GM12878 (cell line): ENCODE results near the gene P4HA1. TPM values are rescaled to one million over a fixed set of nuclear protein-coding genes. Genes with fewer than 3 reads are reported as not detected.

ENCODE experiments used
- ATAC-seq: fragments of 200-7000 bp; cut with Tn5 transposase; 3 replicates; pipeline ENCODE4 v1.9.1; 2020; ENCODE audit warnings: mild to moderate bottlenecking, moderate library complexity
- BruUV-seq: library from RNA; stranded (reverse); fragments of 400-500 nt; replicated peaks from 2 replicates; lab custom pipeline; 2021; lab: Mats Ljungman, UMichigan
- CTCF ChIA-PET: fragments of 300-600 bp; sonication (Branson Sonifier 250); formaldehyde crosslinking; extraction: SDS; loops from one replicate; lab custom pipeline; 2021; ENCODE audit warnings: inconsistent platforms; lab: Yijun Ruan, JAX
- POLR2A ChIA-PET: fragments of 350-600 bp; formaldehyde crosslinking; extraction: SDS; loops from one replicate; lab custom pipeline; 2021; ENCODE audit warnings: inconsistent platforms; lab: Charles Lee
- RAD21 ChIA-PET: fragments of 300-600 bp; sonication (Branson Sonifier 250); formaldehyde crosslinking; loops from one replicate; lab custom pipeline; 2023; ENCODE audit warnings: antibody characterized with exemption; ENCODE audit not compliant: unreplicated experiment; lab: Charles Lee
- SMC1A ChIA-PET: fragments of 300-600 bp; sonication (Branson Sonifier 250); formaldehyde crosslinking; loops from one replicate; lab custom pipeline; 2023; ENCODE audit not compliant: unreplicated experiment, uncharacterized antibody; lab: Charles Lee
- DNase-seq: peaks from one replicate; pipeline ENCODE4 v3.0.0-alpha.2; 2011; ENCODE audit warnings: low read depth, low spot score
- FAIRE-seq: peaks from 3 replicates; lab custom pipeline; 2011; peaks lifted over from hg19 to GRCh38; lab: Jason Lieb, UNC
- H2AFZ ChIP-seq: 2 replicates; pipeline ENCODE4 v1.6.0; 2011; ENCODE audit warnings: low read depth, low read length, control low read depth; ENCODE audit not compliant: control insufficient read depth
- H3K27ac ChIP-seq: 2 replicates; pipeline ENCODE4 v1.5.1; 2011; ENCODE audit warnings: control low read depth; ENCODE audit not compliant: control insufficient read depth, insufficient read depth
- H3K27me3 ChIP-seq, 2 experiments: replicated peaks in 1 of 2; 2 replicates each; pipeline versions ENCODE4 v1.6.0 to v1.6.1; 2011; ENCODE audit warnings: low read length in 1 of 2; ENCODE audit not compliant: control insufficient read depth in 2 of 2, insufficient read depth in 2 of 2
- H3K36me3 ChIP-seq, 2 experiments: 2 replicates each; pipeline ENCODE4 v1.5.1; 2011; ENCODE audit warnings: low read length in 1 of 2; ENCODE audit not compliant: control insufficient read depth in 2 of 2, insufficient read depth in 2 of 2
- H3K4me1 ChIP-seq: 2 replicates; pipeline ENCODE4 v1.6.1; 2011; ENCODE audit warnings: mild to moderate bottlenecking, low read length, moderate library complexity, mixed read lengths; ENCODE audit not compliant: control insufficient read depth, insufficient read depth
- H3K4me2 ChIP-seq: 2 replicates; pipeline ENCODE4 v1.6.0; 2011; ENCODE audit warnings: control low read depth; ENCODE audit not compliant: control insufficient read depth, insufficient read depth
- H3K4me3 ChIP-seq: fragments of 200-600 bp; sonication (generic); 2 replicates; pipeline ENCODE4 v1.5.1; 2016
- H3K79me2 ChIP-seq: 2 replicates; pipeline ENCODE4 v1.6.0; 2011; ENCODE audit warnings: low read length; ENCODE audit not compliant: control insufficient read depth, insufficient read depth
- H3K9ac ChIP-seq: 2 replicates; pipeline ENCODE4 v1.8.0; 2011; ENCODE audit warnings: low read length, control low read depth, mixed read lengths; ENCODE audit not compliant: control insufficient read depth, insufficient read depth
- H3K9me3 ChIP-seq: replicated peaks from 3 replicates; pipeline ENCODE4 v1.5.1; 2011; ENCODE audit warnings: mild to moderate bottlenecking, low read length; ENCODE audit not compliant: control insufficient read depth, insufficient read depth
- H4K20me1 ChIP-seq: 2 replicates; pipeline ENCODE4 v1.6.0; 2011; ENCODE audit not compliant: control insufficient read depth, insufficient read depth
- EZH2 ChIP-seq: IDR thresholded peaks from 2 replicates; pipeline ENCODE4 v1.6.1; 2012; ENCODE audit warnings: low read depth, mild to moderate bottlenecking, control low read depth, inconsistent platforms, low read length, borderline replicate concordance; ENCODE audit not compliant: control insufficient read depth
- HDGF ChIP-seq: fragments of 450-650 bp; IDR thresholded peaks from 2 replicates; pipeline ENCODE4 v1.6.1; 2016; ENCODE audit warnings: antibody characterized with exemption
- KLF5 ChIP-seq: fragments of 450-650 bp; IDR thresholded peaks from 2 replicates; pipeline ENCODE4 v1.6.1; 2014; ENCODE audit warnings: mild to moderate bottlenecking; ENCODE audit not compliant: partially characterized antibody
- PKNOX1 ChIP-seq: fragments of 450-650 bp; IDR thresholded peaks from 2 replicates; pipeline ENCODE4 v1.6.1; 2016; ENCODE audit warnings: mild to moderate bottlenecking
- SMAD5 ChIP-seq: IDR thresholded peaks from 2 replicates; pipeline ENCODE4 v1.6.1; 2016; ENCODE audit warnings: antibody characterized with exemption, low read depth
- YBX1 ChIP-seq: fragments of 450-650 bp; IDR thresholded peaks from 2 replicates; pipeline ENCODE4 v1.6.1; 2016; ENCODE audit warnings: antibody characterized with exemption
- ZNF207 ChIP-seq: fragments of 450-650 bp; IDR thresholded peaks from 2 replicates; pipeline ENCODE4 v1.6.1; 2014; ENCODE audit warnings: antibody characterized with exemption, mild to moderate bottlenecking, borderline replicate concordance
- WGBS: methylation state at CpG from one replicate; pipeline ENCODE4 v1.1.6; 2016; ENCODE audit warnings: low lambda C conversion rate; ENCODE audit not compliant: insufficient replicate concordance, insufficient coverage; ENCODE audit errors: missing lambda C conversion rate; 5-methylcytosine and 5-hydroxymethylcytosine counted together
- in situ Hi-C: fragments of 300-500 bp; cut with MboI; formaldehyde crosslinking; loops from 9 replicates; pipeline ENCODE4 v1.14.3; 2018; ENCODE audit warnings: mixed read lengths
- intact Hi-C: fragments of 100-400 bp; cut with micrococcal nuclease; formaldehyde crosslinking; loops from one replicate; pipeline ENCODE4 v1.14.2; 2022; ENCODE audit not compliant: unreplicated experiment
- polyA plus RNA-seq, 11 experiments: library from polyadenylated mRNA; depleted of rRNA in 4 of 11; unstranded in 6 of 11; stranded (reverse) in 5 of 11; fragments of >200 nt; fragmentation: Nextera tagmentation in 4 of 11; fragmentation: Illumina TruSeq in 1 of 11; extraction: Ambion mirVana in 4 of 11; extraction: Trizol in 1 of 11; gene quantifications; 1 replicate in 1 of 11; 2 replicates in 10 of 11; pipeline versions ENCODE4 v1.2.1 to v1.2.3, GENCODE V29; 2011 to 2016; ENCODE audit warnings: inconsistent platforms in 2 of 11, missing spikeins in 2 of 11, low read depth in 1 of 11
- total RNA-seq, 4 experiments: library from RNA; depleted of rRNA in 3 of 4; stranded (reverse); fragments of >200 nt in 3 of 4; fragmentation: Illumina TruSeq in 1 of 4; extraction: Trizol in 1 of 4; gene quantifications; 2 replicates each; pipeline versions ENCODE4 v1.2.1 to v1.2.3, GENCODE V29; 2013 to 2021

Gene P4HA1
- total and polyA plus RNA-seq, 10 of the 15 experiments (the other 5 are each of a cell fraction or from before 2014, with no cell fraction given): 15.0 to 160 (median 24.1) TPM

GRCh38 chr10:72981882-72982529 lies 114.7 kb downstream of the P4HA1 start (continued):
- no peak for TF ChIP-seq EZH2
- TF ChIP-seq KLF5: no peak

DNA sequence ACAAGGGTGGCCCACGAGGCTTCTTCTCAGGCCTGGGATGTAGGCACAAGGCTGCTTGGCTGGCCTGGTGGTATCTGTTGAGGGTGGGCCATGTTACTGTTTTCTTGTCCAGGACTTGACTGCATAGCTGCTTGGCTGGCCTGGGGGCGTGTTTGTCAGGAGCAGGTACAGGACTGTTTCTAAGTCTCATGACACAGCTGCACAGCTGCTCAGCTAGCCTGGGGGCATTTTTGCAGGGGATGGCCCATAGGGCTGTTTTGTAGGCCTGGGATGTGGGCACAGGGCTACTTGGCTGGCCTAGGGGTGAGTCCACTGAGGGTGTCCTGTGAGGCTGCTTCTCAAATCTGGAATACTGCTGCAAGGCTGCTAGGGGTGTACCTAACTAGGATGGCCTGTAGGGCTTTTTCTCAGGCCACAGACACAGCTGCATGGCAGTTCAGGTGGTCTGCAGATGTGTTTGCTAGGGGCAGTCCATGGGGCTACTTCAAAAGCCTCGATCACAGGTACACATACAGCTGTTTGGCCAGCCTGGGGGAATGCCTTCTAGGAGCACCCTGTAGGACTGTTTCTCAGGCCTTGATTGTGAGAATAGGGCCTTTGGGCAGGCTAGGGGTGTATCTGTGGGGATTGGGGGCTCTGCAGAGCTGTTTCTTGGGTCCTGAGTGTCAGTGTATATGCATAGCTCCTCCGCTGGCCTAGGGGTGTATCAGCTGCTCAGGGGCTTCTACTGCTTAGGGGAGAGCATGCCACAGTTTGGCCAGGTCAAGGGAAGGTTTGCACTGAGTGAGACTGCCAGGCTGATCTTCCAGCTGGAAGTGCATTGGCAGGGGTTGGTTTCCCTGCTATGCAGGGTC lies 115.4 kb downstream of the P4HA1 start:
- no peak overlapping the region for H3K9ac ChIP-seq
- TF ChIP-seq EZH2 (no peak), PKNOX1 (no peak), SMAD5 (no peak), YBX1 (no peak), HDGF (no peak), ZNF207 (no peak)
- no peaks in the 10 kb centered on the region for H4K20me1 ChIP-seq
- DNase-seq (no peak), FAIRE-seq (no peak), ATAC-seq (peak; percentile 34)
- CTCF ChIA-PET: no interaction called here
- SMC1A ChIA-PET: interaction anchor here (1.2 kb wide), 1 partner anchor 9 kb away, joined by 3 read pairs; no protein-coding TSS in a partner anchor
- POLR2A ChIA-PET: interaction anchor here (0.6 kb wide), 1 partner anchor 16 kb away, joined by 3 read pairs; no protein-coding TSS in a partner anchor
- in situ Hi-C loops (no loop called here), intact Hi-C loops (no loop called here)
- H3K36me3 ChIP-seq: no peaks in the 10 kb centered on the region
- RAD21 ChIA-PET: interaction anchor here (0.7 kb wide), 1 partner anchor 370 kb away, joined by 3 read pairs; no protein-coding TSS in a partner anchor
- H3K4me2 ChIP-seq: no peak overlapping the region
- no peak overlapping the region for H3K27ac ChIP-seq
- peaks cover 2% of the 10 kb centered on the region for H3K9me3 ChIP-seq
- H3K4me3 ChIP-seq: no peak overlapping the region
- no peaks in the 10 kb centered on the region for H3K27me3 ChIP-seq
- WGBS: 21% methylated on average over 4 of the region's 4 CpGs
- no TSS peak for BruUV-seq
- H3K4me1 ChIP-seq: no peaks in the 10 kb centered on the region
- no peaks in the 10 kb centered on the region for H3K79me2 ChIP-seq
- H2AFZ ChIP-seq: no peak overlapping the region
